Mammary epithelial cell (primary cell): Measurements from ENCODE around the gene IFT57.

ENCODE experiments used
- EZH2 ChIP-seq: IDR thresholded peaks from 2 replicates; pipeline ENCODE4 v1.6.1; 2012; ENCODE audit warnings: low read length, inconsistent platforms, borderline replicate concordance
- TF ChIP-seq, protein P1 (sequence below), 2 donors: IDR thresholded peaks in 1 of 2; conservative IDR thresholded peaks in 1 of 2; 2 replicates each; pipeline ENCODE4 v1.5.1; 2011 to 2012; ENCODE audit warnings: inconsistent platforms in 2 of 2, low read length in 2 of 2, mild to moderate bottlenecking in 2 of 2, control low read depth in 1 of 2, low read depth in 1 of 2; ENCODE audit not compliant: insufficient read depth in 1 of 2; ENCODE audit errors: extremely low read depth in 1 of 2

DNA sequence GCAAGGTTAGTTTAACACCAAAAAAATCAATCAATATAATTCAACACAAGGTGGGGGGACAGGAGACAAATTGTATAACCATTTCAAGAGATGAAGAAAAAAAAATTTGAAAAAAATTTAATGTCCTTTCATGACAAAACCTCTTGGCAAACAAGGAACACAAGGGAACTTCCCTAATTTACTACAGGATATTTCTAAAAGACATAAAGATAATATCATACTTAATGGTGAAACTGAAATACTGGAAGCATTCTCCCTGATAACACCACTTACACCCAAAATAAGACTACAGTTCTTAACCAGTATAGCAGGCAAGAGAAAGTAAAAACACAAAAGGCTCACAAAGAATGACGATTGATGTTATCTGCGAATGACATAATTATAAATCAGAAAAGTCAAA lies 44.7 kb downstream of the IFT57 start:
- TF ChIP-seq, protein P1, sequence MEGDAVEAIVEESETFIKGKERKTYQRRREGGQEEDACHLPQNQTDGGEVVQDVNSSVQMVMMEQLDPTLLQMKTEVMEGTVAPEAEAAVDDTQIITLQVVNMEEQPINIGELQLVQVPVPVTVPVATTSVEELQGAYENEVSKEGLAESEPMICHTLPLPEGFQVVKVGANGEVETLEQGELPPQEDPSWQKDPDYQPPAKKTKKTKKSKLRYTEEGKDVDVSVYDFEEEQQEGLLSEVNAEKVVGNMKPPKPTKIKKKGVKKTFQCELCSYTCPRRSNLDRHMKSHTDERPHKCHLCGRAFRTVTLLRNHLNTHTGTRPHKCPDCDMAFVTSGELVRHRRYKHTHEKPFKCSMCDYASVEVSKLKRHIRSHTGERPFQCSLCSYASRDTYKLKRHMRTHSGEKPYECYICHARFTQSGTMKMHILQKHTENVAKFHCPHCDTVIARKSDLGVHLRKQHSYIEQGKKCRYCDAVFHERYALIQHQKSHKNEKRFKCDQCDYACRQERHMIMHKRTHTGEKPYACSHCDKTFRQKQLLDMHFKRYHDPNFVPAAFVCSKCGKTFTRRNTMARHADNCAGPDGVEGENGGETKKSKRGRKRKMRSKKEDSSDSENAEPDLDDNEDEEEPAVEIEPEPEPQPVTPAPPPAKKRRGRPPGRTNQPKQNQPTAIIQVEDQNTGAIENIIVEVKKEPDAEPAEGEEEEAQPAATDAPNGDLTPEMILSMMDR (conservative IDR thresholded peaks at IDR 0.05 in 1 of 2, IDR thresholded peaks at IDR 0.05 in 1 of 2; ENCODE audit: extremely low read depth in 1 of 2, insufficient read depth in 1 of 2, low read depth in 1 of 2, low read length in 2 of 2), result no peak
- no peak for TF ChIP-seq EZH2
